GM19023 (cell line): ENCODE measurements around the gene TMEM131L.
"Not testable (repeated sequence)": the region's sequence is repeated elsewhere in the genome, so short reads cannot be mapped to it uniquely, and the experiment has no call there.

Experiments
- ATAC-seq: cut with Tn5 transposase; IDR thresholded peaks from one replicate; pipeline ENCODE4 v1.9.1; 2021; ENCODE audit warnings: mild to moderate bottlenecking, moderate library complexity; ENCODE audit not compliant: unreplicated experiment

TMEM131L gene

GRCh38 chr4:153646978-153647377 lies 180.8 kb downstream of the TMEM131L start:
- no peak for ATAC-seq

- ATAC-seq, result no peak
Observed at GRCh38 chr4:153647975-153648374, 181.8 kb downstream of the TMEM131L start.

GRCh38 chr4:153649572-153649991 lies 183.4 kb downstream of the TMEM131L start:
- ATAC-seq, result no peak

GRCh38 chr4:153651116-153651515 lies 185.0 kb downstream of the TMEM131L start:
- ATAC-seq, result no peak

- ATAC-seq, result no peak
Observed at GRCh38 chr4:153651587-153651986, 185.4 kb downstream of the TMEM131L start.

GRCh38 chr4:153652051-153652784 lies 186.1 kb downstream of the TMEM131L start:
- ATAC-seq, result no peak

GRCh38 chr4:153655002-153655541 lies 188.9 kb downstream of the TMEM131L start:
- no peak for ATAC-seq

GRCh38 chr4:153655928-153656327 lies 189.8 kb downstream of the TMEM131L start:
- no peak for ATAC-seq

- ATAC-seq, result no peak
Observed at GRCh38 chr4:153661215-153661822, 195.2 kb downstream of the TMEM131L start.

GRCh38 chr4:153661908-153662307 lies 195.7 kb downstream of the TMEM131L start:
- no peak for ATAC-seq

- no peak for ATAC-seq
Observed at GRCh38 chr4:153663667-153664066, 197.5 kb downstream of the TMEM131L start.

- ATAC-seq, result not testable (repeated sequence)
Observed at GRCh38 chr4:153666505-153666904, 200.3 kb downstream of the TMEM131L start.

GRCh38 chr4:153668647-153669046 lies 202.5 kb downstream of the TMEM131L start:
- ATAC-seq, result no peak

- ATAC-seq, result no peak
Observed at GRCh38 chr4:153669838-153670237, 203.7 kb downstream of the TMEM131L start.

- ATAC-seq, result no peak
Observed at GRCh38 chr4:153676486-153676885, 210.3 kb downstream of the TMEM131L start.

GRCh38 chr4:153676984-153677383 lies 210.8 kb downstream of the TMEM131L start:
- no peak for ATAC-seq

- no peak for ATAC-seq
Observed at GRCh38 chr4:153679486-153679885, 213.3 kb downstream of the TMEM131L start.

GRCh38 chr4:153683763-153684181 lies 217.6 kb downstream of the TMEM131L start:
- no peak for ATAC-seq

GRCh38 chr4:153684182-153684970 lies 218.2 kb downstream of the TMEM131L start, which contains the start of gene TLR2:
TSS of gene TLR2 (plus strand) at chr4:153684280. CDS start at chr4:153702908, 18,628 bp downstream.
- ATAC-seq, result peak; percentile 80

- peak; percentile 22 for ATAC-seq
Observed at GRCh38 chr4:153684971-153685371, 218.8 kb downstream of the TMEM131L start.
